Astrocyte of the cerebellum (primary cell): ENCODE results near the gene KLB.

Experiments
- DNase-seq: peaks from one replicate; pipeline ENCODE4 v3.0.0-alpha.2; 2011; ENCODE audit warnings: low read depth
- H3K4me3 ChIP-seq: 2 replicates; pipeline ENCODE4 v1.5.1; 2011; ENCODE audit warnings: mild to moderate bottlenecking, low read depth, low read length, moderate library complexity
- in situ Hi-C: cut with HindIII; loops from 2 replicates; pipeline ENCODE4 v1.10.0; 2017; ENCODE audit warnings: low sequenced_read_pairs
- TF ChIP-seq, protein P1 (sequence below): IDR thresholded peaks from 2 replicates; pipeline ENCODE4 v1.5.1; 2012; ENCODE audit warnings: low read length, low read depth, moderate library complexity, mild to moderate bottlenecking; ENCODE audit errors: missing control alignments

KLB gene

DNA sequence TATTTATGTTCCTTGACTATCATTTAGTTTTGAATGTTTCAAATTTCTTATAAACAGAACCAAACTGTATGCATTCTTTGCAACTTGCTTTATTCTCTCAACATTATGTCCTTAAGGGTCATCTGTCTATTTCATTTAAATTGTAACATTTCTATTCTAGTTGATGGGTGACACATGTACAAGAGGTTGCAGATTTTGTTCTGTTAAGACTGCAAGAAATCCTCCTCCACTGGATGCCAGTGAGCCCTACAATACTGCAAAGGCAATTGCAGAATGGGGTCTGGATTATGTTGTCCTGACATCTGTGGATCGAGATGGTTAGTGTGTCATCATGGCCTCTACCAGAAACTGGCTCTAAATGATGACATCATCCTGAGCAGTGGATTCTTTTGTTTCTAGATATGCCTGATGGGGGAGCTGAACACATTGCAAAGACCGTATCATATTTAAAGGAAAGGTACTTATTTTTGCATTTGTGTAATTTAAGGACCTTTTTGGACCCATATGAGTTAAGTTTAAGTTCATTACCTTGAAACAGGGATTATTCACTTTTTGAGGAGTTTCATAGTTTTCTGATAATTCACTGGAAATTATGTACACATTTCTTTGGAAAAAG lies 58.3 kb downstream of the KLB start:
- DNase-seq: peak; percentile 46
- TF ChIP-seq, protein P1, sequence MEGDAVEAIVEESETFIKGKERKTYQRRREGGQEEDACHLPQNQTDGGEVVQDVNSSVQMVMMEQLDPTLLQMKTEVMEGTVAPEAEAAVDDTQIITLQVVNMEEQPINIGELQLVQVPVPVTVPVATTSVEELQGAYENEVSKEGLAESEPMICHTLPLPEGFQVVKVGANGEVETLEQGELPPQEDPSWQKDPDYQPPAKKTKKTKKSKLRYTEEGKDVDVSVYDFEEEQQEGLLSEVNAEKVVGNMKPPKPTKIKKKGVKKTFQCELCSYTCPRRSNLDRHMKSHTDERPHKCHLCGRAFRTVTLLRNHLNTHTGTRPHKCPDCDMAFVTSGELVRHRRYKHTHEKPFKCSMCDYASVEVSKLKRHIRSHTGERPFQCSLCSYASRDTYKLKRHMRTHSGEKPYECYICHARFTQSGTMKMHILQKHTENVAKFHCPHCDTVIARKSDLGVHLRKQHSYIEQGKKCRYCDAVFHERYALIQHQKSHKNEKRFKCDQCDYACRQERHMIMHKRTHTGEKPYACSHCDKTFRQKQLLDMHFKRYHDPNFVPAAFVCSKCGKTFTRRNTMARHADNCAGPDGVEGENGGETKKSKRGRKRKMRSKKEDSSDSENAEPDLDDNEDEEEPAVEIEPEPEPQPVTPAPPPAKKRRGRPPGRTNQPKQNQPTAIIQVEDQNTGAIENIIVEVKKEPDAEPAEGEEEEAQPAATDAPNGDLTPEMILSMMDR: no peak
- in situ Hi-C loops: loop anchor here (5.0 kb wide), 1 partner anchor 42 kb away; no protein-coding TSS in a partner anchor
- no peak overlapping the region for H3K4me3 ChIP-seq

DNA sequence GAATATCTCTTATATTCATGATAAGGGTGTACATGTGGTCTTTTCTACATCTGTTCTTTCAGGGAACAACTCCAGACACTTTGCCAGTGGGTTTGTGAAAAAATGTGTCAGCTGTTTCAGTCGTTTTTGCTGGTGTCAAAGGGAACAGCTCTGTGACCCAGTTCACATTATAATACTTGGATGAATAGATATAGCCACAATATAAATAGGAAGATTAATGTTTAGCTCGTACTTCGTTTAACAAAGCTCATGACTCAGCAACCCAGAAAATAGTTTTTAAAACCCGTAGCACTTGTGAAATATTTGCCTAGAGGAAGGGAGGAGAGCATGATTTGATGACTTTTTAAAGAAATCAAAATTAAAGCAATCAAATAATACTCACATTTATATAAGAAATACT lies 60.0 kb downstream of the KLB start:
- TF ChIP-seq, protein P1: no peak
- no peak for DNase-seq
- in situ Hi-C loops: loop anchor here (5.0 kb wide), 1 partner anchor 41 kb away; no protein-coding TSS in a partner anchor
- no peak overlapping the region for H3K4me3 ChIP-seq

DNA sequence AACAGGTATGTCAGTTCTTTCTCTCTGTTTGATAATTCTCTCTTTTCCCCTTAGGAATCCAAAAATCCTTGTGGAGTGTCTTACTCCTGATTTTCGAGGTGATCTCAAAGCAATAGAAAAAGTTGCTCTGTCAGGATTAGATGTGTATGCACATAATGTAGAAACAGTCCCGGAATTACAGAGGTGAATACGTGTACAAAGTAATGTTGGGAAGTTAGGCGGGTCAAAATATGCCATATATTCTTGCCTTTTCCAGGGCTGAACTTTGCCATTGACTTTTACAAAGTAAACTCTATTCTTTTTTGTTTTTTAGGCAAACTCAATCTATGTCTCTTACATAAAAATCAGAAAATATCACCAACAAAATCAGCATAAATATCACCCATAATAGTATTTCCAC lies 60.7 kb downstream of the KLB start:
- no peak for DNase-seq
- H3K4me3 ChIP-seq: no peak overlapping the region
- TF ChIP-seq, protein P1: no peak
- in situ Hi-C loops: loop anchor here (5.0 kb wide), 1 partner anchor 40 kb away; no protein-coding TSS in a partner anchor

DNA sequence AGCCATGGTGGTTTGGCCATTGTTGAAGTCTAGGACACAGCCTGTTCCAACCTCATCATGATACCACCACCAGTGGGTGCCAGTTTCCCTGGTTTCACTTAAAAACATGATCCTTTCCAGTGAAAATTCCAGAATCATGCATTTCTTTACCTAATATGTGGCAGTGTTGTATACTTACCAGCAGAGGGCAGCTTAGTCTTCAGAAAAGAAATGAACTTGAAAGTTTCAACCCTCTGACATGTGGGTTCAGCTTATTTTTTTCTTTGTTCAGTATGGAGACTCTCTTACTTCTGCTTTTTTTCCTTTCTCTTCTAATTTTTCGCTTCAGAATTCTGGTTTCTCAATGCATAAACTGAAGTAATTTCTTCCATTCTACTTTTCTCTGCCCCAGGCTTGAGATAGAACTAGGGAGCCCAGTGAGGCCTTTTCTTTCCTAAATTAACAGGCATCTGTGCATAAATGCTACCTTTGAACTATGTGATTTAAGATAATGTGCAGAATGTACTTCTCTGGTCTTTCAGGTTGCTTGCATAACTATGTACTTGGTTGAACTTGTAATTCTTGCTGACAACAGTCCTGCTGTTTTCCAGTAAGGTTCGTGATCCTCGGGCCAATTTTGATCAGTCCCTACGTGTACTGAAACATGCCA lies 62.8 kb downstream of the KLB start:
- peak; percentile 79 for DNase-seq
- TF ChIP-seq, protein P1: peak; percentile 81
- in situ Hi-C loops: loop anchor here (5.0 kb wide), 1 partner anchor 38 kb away; no protein-coding TSS in a partner anchor
- no peak overlapping the region for H3K4me3 ChIP-seq

DNA sequence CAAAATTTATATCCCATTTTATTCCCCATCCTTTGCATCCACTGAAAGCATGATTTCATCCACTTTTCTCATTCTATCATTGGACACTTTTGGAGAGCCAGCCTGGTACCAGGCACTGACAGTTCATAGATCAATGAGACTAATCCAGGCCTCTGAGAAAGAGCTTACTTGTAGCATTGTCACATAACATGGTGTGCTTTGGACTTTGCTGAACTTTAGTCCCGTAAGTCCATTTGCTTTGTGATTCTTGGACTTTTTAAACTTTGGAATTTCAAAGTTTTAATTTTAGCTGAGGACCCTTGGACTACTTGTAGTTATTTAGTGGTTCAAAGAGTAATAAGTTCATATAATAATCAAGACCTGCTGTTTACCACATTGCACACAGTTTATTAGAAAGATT lies 63.7 kb downstream of the KLB start:
- DNase-seq: no peak
- no peak overlapping the region for H3K4me3 ChIP-seq
- TF ChIP-seq, protein P1: no peak
- in situ Hi-C loops: no loop called here

DNA sequence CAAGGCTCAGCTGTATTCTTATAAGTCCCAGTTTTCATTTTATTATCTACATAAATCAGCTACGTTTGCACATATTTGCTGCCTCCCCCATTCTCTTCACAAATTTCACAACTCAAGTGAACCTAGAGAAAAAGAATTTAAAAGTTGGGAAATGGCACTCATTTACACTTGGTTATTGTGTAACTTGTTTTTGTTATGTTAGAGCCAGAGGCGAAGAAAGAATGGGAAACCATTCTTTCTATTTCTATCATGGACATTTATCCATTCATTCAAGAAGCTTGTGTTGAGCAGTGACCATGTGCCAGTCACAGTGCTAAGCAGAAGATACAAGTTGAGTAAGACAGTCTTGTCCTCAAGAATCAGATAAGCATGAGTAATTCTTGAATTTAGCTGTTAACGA lies 65.7 kb downstream of the KLB start:
- DNase-seq: no peak
- TF ChIP-seq, protein P1: no peak
- no peak overlapping the region for H3K4me3 ChIP-seq
- in situ Hi-C loops: no loop called here
